Hematopoietic multipotent progenitor cell treated with erythropoietin and hydrocortisone succinate and interleukin-3 and kit ligand, for 8 days (in vitro differentiated cells): Measurements from ENCODE around the gene RAB3C.
A peak's percentile ranks its signal among the peaks of the same experiment; 100 is the strongest.

Source experiments
- DNase-seq: peaks from one replicate; pipeline ENCODE4 v3.0.0-alpha.2; 2015

Gene RAB3C

DNA sequence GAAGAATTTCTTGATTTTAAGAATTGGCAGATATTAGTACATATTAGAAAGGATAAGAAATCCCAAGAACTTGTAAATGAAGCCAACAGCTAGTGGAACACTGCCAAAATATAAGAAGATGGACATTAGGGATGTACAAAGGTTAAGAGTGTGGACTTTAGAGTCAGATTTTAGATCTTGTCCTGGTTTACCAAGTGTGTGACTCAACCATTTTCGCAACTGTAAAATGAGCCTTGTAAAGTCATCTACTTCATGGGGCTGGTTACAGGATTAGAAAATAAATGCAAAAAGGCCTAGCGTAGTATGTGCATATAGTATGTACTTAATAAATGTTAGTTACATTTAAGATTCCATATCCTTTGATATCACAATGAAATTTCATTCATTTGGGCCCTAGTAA, 260.0 kb downstream of the RAB3C start:
- DNase-seq, result no peak

DNA sequence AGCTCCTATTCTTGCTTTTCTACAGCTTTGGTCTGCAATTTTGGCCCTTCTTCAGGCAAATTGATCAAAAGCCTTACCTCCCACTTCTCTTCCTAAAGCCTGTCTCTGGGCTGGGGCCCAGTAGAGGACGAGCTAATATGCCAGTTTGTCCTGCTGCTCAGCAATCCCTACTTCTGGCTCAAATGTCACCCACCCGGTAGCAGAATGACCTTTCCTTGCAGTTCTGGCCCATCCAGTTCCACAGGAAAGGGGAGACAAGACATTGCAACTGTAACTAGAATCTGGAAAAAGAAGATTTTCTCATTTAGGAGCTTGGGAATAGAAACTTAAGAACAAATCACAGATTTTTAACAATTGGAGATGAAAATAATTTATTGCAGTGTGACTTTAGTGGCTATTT, 261.5 kb downstream of the RAB3C start:
- no peak for DNase-seq

DNA sequence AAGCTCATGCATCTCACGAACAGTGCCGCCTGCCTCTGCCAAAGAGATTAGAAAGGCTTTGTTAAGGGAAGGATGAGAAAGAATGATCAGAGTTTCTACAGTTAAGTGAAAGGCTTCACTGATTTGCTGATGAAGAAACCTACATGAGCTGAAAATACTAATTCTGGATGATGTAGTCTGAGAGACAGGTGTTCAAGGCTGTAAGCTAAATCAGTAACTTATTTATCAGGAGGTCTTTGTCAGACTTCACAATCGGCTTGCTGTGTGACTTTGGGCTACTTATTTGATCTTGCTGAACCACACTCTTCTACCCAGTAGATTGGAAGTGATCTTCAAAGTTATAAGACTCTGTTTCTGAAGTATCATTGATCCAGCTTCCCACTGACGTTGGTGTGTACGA, 264.2 kb downstream of the RAB3C start:
- DNase-seq, result no peak

DNA sequence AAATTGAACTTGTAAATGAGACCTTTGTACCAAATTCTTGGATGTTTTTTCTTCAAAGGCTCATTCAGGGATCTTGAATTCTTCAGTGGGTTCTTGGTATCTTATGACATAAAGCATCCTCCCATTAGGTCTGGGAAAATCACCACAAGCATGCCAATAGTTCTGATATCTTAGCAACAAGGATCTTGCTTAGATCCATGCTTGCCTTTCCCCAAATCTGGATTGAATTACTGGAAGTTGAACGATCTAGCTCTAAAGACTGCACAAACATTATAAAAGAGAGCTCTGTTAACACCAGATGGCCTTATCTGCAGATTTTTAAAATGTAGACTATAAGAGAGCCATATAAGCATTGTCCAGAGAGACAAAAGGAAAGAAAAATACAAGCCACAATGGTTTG, 266.3 kb downstream of the RAB3C start:
- no peak for DNase-seq

DNA sequence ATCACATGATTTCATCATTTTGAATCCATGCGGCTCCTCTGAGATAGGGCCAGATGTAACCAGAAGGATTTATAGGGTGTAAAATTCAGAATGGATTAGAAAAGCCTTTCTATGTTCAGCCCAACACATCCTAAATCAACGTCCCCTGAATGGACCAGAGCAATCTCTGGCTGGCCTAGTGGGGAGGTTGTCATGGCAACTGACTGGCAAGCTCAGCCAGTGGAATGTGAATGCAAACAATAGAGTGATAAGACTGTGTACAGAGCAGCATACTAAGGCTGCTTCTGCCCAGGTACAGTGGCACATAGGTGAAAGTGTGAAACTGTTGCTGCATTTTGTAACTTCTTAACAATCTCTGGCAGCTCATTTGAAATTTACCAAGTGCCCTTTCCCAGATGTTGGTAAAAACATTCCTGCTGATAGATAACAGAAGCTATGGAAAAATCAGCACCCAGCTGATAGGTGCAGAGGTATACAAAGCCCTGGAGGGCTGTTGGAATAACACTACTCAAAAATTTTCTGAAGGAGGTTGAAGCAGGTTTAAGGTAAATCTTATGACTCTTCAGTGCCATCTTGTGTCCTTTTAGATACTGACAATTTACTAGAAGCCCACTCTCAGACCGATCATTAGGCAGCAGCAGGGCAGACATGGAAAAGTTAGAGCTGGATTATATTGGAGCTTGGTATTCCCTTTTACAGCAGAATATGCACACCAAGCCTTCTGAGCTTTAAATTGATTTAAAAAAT, 267.2 kb downstream of the RAB3C start:
- DNase-seq, result peak; percentile 43

DNA sequence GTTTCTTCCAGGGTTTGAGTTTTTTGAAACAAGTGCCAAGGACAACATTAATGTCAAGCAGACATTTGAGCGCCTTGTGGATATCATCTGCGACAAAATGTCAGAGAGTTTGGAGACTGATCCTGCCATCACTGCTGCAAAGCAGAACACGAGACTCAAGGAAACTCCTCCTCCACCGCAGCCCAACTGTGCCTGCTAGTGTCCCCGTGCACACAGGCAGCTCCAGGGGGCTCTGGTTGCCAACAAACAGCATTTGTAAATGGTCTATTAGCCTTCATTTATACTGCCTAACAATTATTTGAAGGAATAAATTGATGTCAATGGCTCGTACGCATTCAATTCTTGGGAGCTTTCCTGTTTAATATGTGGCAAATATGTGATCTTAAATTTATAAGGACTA, 268.3 kb downstream of the RAB3C start:
- DNase-seq, result no peak

DNA sequence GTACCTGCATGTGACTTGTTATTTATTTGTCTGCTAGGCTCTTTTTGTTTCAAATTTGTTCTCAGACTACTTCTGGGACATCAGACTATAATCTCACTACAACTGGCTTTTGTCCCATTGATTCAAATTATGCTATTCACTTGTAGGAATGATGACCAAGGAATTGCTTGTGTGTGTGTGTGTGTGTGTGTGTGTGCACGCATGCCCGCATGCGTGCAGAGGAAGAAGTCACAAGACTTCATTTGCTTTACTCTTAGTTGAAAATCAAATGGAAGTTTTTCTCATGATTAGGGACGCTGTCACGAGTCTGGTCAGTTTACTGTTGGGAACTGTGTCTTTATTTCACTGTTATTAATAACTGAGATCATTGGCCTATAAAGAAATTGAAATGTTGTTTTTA, 268.7 kb downstream of the RAB3C start:
- no peak for DNase-seq

DNA sequence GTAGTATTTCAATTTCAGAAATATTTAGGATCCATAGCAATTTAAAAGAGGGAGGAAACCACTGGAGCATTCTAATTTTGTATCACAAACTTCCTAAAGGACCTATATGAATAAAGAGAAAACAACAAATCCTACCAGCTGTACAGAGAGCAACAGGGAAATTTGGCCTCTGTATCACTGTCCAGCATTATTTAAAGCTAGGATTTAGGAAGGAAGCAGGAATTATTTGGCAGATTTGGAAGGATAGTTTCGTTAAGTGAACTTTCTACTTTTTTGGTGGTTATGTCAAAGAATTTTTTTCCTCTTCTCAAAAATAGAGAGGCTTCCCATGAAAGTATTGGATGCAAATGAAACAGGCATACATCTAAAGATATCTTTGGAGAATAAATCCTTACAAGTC, 269.7 kb downstream of the RAB3C start:
- DNase-seq, result no peak

DNA sequence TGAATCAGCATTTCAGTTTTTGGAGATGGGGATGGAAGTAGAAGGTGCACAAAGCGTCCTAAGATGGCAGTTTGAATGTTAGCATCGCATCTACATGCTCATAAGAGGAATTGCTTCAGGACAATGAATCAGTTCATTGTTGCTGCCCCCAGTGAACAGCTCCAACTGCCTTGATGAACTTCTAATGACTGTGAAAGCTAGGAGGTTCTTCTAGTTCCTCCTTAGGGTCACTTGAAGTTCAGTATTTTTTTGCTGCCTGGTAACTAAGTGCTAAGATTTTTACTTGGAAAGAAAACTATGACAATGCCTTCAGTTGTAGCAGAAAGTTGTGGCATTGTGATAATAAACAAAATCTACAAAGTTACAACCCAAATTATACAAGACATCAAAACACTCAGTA, 271.6 kb downstream of the RAB3C start:
- no peak for DNase-seq

DNA sequence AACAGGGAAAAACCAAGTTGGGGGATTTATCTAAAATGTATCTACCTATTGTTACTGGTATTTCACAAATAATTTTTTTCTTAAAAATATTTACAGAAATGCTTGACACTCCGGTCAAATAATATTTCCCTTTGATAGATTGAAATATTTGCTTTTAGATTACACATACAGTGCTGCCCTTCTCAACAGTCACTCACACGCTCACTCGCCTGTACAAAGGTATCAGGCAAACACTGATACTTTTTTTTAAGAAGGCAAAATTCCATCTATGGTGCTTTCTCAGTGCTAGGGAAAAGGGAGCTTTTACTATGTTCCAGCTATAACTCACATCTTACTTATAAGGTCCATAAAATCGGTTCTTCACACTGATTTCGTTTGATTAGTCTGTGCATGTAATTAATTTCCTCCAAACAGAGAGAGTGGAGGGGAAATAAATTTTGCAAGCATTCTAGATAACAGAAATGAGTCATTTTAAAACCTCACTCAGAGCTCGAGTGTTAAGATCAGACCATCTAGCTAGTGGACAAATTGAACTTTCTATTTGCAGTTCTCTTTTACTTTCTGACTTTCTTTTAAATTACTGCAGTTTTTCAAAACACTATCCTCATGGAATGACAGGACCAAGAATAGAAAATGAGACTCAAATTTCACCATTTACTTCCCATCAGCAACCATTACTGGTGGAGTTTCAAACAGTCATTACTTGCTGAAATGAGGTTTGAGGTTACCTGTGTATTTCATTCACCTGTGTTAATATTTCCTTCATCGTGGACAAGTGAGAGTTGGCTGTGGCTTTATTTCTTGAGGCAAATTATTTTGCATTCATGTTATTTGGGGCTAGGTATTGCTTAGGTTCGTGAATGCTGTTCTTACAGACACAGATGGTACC, 273.2 kb downstream of the RAB3C start:
- no peak for DNase-seq

DNA sequence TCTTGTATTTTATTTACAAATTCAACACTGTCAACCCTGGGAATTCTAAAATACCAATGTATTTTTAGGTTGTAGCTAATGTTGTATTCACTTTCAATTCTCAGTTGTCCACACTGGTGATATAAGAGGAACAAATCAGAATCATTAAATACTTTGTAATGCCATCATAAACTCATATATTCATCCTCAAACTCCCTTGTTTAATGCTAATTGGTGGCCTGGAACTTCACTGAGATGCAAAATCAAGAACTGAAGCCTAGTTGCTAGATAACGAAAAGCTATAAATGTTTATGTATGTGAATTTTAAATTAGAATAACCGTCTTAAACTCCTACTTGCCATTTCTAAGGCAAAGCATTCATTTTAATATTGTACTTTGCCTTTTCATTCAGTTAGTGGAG, 274.7 kb downstream of the RAB3C start:
- DNase-seq, result no peak

DNA sequence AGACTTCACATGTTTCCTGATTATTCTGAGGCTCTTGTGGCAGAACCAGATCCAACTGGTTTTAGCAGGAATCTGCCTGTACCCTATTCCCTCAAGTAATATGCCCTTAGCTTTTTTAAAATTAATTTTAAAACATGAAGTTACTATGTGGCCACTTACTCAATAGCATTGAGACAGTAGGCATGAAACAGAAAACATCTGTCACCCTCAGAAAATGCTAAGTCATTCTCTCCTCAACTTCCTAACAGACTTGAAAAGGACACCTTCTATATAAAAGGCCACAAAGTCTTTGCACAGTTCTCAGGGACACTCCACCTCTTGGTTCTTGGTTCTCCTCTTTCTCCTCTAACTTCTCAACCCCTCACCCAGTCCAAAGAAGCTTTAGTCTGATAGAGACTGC, 277.8 kb downstream of the RAB3C start:
- peak; percentile 35 for DNase-seq

DNA sequence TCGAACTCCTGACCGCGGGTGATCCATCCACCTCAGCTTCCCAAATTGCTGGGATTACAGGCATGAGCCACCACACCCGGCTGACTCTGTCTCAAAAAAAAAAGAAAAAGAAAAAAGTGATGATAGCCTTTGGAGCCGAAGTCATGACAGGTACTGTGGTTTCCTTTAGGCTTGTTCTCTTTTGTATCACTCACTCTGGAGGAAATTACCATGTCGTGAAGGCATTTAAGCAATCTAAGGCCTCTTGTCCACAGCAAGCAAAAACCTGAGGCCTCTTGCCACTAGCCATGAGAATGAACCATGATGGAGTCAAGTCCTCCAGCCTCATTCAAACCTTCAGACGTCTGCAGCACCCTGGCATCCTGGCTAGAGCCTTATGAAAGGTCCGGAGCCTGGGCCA, 286.1 kb downstream of the RAB3C start:
- no peak for DNase-seq

DNA sequence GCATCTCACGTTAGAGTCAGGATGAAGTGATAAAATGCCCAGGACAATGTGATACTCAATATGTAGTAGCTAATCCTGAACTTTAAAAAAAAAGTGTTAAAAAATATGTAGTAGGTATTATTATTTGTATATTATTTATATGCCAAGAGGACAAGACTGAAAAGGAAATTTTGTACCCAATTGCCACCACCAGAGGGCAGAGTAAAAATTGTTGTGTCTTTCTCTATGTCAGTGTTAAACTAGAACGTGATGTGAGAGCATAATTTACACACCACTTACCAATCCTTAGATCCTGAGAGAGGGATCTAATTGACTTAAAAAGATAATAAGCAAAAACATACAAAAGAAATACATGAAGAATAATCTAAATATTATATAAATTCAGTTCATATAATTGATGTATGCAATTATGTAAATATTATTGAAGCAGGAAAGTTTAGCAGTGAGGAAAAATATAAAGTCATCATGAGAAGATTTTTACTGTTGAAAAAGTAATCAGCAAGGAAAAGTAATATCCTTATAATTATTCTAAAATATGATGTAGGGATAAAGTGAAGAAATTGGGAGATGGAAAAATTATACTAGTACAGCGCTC, 288.9 kb downstream of the RAB3C start:
- peak; percentile 57 for DNase-seq

DNA sequence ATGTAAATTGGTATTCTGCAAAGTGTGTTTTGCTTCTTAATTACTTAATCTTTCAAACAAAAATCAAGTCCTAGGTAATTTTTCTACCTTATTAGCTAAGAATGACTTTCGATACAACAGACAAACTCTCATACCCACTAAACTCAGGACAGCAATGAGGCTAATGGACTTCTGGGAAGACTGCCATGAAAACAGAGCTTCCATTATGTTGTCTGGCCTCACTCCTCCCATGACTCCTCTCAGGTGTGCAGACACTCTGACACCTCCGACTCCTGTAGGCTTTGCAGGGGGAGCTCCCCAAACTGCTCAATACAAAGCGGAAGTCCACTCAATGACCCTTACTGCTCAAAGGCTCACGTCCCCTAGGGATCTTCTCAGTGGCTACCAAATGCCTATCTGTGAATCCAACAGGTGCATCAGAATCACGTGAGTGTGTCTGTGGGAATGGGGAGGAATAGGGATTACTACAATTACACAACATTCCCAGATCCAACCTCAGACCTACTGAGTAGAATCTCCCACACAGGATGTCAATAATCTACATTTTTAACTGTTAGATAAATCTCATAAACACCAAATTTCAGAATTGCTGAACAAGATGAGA, 289.9 kb downstream of the RAB3C start:
- no peak for DNase-seq

DNA sequence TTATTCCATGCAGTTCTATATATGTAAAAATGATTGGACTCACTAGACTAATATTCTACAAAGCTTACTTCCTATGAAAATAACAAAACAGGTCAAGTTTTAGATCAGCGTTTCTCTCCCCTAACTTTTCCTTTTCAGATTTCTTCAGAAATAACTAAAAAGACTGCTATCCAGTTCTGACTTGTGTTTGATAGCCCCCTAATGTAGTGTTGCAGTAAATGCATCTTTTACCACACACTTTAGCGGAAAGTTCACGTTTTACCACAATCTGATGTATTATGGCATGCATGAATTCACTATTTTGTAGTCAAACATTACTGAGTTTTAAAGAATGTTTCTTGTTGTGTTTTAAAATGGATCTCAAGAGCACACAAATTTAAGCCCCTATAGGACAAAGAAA, 292.7 kb downstream of the RAB3C start:
- no peak for DNase-seq

DNA sequence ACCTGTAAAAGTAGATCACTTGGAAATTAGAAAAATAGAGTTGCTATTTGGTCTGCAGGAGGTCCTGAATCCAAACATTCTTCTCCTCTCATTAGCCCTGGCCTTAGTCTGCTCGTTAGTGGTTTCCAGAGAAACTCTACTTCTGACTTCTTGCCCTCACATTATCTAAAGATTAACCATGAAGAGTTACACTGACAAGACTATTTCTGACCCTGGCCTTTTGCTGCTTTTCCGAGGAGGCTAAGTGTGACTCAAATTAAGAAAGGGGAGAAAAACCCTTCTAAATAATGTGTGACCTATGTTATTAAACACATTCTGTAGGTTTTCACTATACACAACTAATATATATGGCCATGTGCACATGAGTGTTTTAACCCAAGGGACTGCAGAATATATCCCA, 302.4 kb downstream of the RAB3C start:
- DNase-seq, result no peak

DNA sequence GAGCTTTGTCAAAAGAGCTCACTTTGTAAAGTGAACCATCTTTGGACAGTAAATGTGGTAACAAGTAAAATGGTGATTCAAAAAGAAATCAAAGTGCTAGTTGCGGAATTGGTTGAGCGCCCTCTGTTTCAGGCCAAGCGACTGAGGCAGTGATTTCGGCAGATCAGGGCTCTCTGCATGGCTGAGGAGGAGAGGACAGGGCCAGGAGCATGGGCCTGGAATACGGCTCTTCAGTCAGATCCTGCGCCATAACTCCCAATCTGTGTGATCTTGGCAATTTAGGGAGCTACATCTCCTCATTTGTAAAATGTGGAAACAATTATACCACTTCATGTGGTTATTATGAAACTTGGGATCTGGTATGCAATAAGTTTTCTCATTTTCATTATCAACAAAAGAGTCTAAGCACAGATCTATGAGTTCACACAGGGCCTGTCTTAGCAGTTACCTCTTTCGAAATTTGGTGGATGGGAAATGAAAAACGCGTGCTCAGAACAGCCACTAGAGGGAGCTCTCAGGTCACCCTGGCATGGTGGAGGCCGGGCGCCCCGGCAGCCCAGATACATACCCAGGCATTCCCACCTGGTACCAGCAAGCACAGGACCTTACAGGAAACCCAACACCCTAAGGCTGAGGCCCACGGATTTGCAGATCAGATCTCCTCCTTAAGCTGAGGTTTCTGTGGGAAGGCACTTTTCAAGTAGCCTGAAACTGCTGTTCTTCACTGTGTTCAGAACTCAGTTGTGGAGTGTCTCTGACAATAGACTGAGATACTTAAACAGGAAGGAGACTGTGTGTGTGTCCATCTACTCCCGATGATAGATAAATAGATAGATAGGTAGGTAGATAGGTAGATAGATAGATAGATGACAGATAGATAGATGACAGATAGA, 303.7 kb downstream of the RAB3C start:
- peak; percentile 43 for DNase-seq

DNA sequence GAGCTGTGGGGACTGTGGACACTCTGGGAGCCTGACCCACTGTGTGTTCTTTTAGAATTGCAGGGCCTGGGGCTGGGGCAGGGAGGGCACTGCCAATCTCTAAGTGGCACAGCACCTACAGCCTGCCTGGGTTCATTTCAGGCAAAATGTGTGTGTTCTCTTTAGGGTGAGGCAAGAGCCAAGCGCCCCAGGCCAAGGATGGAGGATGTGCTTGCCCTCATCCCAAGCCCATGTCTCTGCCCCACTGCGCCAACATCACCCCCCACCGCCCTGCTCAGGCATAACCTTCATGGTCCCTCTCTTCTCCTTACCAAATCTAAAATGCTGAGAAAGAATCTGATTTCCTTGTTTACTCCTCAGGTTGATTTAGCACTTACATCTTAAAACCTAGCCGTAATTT, 304.4 kb downstream of the RAB3C start:
- DNase-seq, result no peak

DNA sequence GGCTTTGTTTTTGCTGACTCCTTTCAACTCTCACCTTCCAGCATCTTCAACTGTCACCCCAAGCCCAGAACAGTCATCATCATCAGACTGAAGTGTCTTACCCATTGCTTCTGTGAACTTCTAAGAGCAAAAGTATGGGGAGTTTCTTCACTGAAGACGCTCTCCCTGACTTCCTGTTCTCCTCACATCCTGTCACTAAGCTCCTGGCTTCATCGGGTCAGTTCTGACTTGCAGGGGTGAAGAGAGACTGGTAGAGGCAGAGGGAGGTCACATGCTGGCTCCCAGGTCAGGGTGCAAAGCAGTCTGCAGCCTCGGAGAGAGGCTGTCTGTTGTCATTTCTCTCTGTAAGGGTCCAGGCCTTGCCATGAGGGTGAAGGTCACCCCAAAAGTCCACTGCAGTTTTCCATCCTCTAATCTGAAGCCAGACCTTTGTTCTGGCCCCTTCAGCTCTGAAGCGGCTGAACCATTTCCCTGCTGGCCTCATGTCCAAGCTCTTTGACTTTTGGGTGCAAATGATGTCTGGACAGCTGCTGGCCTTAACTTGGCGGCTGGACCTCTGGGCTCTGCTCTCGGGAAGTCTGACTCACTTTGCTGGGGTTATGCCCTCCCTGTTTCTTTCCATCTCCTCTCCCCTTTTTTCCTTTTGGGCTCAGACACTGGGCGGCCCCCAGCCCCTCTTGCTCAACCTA, 305.0 kb downstream of the RAB3C start:
- no peak for DNase-seq

DNA sequence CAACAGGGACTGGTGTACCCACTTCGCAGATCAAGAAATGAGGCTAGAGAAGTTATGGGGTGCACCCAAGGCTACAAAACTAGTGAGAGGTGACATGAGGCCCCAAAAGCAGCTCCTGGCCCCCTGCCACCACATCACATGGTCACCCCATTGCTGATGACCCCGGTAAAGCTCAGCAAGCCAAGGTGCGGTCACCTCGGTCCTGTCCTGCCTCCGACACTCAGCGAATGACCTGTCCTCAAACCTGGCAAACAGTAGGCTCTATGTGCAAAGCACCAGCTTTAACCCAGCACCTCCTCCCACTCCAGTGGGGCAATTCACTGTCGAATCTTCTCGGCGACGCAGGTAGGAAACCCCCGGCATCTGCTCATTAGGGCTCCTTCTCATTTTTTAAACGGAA, 307.4 kb downstream of the RAB3C start:
- DNase-seq, result no peak

DNA sequence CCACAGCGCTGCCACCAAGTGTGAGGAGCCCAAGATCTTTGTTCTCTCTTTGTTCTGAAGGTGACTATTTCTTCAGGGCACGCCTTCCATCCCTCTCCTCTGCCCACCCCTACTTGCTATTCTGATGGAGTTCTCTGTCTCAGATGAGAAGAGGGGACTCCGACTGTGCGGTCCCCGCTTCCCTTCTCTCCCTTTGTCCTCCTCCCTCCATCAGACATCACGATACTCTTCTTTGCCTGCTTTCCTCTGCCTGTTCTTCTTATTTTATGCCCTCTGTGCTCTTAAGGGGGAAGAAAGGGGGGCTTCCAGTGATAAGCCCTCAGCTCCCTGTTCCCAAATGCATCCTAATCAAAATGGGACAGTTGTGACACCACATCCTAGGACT, 307.8 kb downstream of the RAB3C start:
- no peak for DNase-seq
